H4 (cell line): Measurements from ENCODE around the gene COL20A1. TPM values are rescaled to one million over a fixed set of nuclear protein-coding genes. Genes with fewer than 3 reads are reported as not detected.
A peak's percentile ranks its signal among the peaks of the same experiment; 100 is the strongest.

ENCODE experiments used
- DNase-seq: peaks from one replicate; pipeline ENCODE4 v3.0.0-alpha.2; 2015; ENCODE audit warnings: low spot score
- total RNA-seq: library from RNA; depleted of rRNA; stranded (reverse); fragments of >200 nt; shearing (Covaris generic); gene quantifications from 2 replicates; pipeline ENCODE4 v1.2.3, GENCODE V29; 2014

The COL20A1 gene
- total RNA-seq, 1 experiment from 2014 or later = 0.27 TPM

DNA sequence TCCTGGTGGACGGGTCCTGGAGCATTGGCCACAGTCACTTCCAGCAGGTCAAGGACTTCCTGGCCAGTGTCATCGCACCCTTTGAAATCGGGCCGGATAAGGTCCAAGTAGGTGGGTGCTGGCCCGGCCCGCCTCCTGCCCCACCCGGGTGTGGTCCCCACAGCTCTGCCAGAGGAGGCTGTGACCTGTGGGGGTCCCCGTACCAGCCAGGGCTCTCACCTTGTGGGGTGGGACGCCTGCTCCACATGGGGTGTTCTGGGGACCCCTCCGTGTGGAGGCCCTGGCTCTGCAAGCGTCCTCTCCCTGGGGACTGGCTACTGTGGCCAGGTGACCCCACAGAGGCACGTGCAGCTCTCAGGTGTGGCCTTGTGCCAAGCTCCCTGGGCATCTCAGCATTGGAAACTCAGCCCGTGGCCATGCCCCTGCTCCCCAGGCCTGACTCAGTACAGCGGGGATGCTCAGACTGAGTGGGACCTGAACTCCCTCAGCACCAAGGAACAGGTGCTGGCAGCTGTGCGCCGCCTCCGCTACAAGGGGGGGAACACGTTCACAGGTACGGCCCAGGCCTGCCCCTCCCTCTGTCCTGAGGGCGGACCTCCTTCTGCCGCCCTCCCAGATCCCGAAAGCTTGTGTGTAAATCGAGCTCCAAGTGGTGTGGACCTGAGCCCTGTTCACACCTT, 14.7 kb downstream of the COL20A1 start:
- no peak for DNase-seq

GRCh38 chr20:63308218-63308911, 15.4 kb downstream of the COL20A1 start:
- no peak for DNase-seq

DNA sequence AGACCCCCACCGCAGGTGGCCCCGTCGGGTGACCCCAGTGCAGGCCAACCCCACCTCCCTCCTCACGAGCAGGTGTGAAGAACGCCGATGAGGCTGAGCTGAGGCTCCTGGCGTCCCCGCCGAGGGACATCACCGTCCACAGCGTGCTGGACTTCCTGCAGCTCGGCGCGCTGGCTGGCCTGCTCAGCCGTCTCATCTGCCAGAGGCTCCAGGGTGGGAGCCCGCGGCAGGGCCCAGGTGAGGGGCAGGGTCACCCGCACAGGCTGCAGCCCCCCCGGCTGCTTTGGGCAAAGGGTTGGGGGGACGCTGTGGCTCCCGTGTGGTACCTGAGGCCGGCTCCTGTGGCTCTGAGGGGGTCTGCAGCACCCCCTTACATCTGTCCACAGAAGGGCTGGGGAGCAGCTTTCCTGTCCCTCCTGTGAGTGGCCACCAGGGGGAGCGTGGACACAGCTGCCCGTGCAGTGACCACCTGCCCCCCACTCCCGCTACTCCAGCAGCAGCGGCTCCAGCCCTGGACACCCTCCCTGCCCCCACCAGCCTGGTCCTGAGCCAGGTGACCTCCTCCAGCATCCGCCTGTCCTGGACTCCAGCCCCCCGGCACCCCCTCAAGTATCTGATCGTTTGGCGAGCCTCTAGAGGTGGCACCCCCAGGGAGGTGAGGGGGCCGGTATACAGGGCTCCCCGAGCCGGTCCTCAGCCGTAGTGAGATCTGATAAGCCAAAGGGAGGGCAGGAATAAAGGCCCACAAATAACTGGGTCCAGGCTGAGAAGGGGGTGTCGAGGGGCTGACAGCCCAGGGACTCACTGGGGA, 16.5 kb downstream of the COL20A1 start:
- peak; percentile 27 for DNase-seq

DNA sequence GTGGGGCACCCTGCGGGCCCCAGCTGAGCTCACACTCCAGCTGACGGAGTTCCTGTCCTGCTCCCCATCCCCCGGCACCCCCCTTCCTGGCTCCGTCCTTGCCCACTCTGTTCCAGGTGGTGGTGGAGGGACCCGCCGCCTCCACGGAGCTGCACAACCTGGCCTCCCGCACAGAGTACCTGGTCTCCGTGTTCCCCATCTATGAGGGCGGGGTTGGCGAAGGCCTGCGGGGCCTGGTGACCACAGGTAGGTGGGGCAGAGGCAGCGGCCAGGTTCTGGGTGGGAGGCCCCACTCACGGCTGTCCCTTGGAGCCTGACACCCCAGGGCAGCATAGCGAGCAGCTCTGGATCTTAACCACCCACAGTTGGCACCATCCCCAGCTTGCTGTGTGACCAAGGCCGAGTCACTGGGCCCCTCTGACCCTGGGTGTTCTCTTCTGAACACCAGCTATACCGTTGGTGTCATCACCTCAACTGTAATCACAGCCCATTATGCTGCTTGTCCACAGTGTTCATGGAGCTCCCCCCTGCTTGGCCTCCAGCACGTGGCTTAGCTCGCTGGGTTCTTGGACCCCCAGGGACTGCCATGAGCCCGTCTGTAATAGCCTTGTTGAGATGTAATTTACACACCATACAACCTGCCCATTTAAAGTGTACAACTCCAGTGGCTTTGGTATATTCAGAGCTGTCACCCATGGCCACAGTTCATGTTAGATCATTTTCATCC, 17.4 kb downstream of the COL20A1 start:
- no peak for DNase-seq

- DNase-seq = no peak
Measured at GRCh38 chr20:63311186-63311832, 18.3 kb downstream of the COL20A1 start.

DNA sequence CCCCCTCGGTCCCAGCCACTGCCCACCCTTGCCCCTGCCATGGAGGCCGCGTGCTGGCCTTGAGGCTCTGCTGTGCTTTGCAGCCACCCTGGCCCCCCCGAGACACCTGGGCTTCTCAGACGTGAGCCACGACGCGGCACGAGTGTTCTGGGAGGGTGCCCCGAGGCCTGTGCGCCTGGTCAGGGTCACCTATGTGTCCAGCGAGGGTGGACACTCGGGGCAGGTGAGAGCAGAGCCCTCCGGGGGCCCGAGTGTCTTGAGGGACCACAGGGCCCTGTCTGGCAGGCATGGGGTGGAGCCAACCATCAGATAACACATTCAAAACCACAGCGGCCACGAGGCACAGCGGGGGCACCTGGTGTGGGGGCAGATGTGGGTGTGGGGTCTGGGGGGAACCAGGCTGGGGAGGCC, 18.9 kb downstream of the COL20A1 start:
- DNase-seq = no peak

- no peak for DNase-seq
Measured at GRCh38 chr20:63312273-63312672, 19.3 kb downstream of the COL20A1 start.

- no peak for DNase-seq
Measured at GRCh38 chr20:63312690-63313348, 19.8 kb downstream of the COL20A1 start.

GRCh38 chr20:63313349-63314014, 20.5 kb downstream of the COL20A1 start:
- no peak for DNase-seq

GRCh38 chr20:63314015-63314471, 21.1 kb downstream of the COL20A1 start:
- DNase-seq = no peak

GRCh38 chr20:63314566-63315239, 21.7 kb downstream of the COL20A1 start:
- no peak for DNase-seq

GRCh38 chr20:63315240-63315689, 22.3 kb downstream of the COL20A1 start:
- DNase-seq = no peak

DNA sequence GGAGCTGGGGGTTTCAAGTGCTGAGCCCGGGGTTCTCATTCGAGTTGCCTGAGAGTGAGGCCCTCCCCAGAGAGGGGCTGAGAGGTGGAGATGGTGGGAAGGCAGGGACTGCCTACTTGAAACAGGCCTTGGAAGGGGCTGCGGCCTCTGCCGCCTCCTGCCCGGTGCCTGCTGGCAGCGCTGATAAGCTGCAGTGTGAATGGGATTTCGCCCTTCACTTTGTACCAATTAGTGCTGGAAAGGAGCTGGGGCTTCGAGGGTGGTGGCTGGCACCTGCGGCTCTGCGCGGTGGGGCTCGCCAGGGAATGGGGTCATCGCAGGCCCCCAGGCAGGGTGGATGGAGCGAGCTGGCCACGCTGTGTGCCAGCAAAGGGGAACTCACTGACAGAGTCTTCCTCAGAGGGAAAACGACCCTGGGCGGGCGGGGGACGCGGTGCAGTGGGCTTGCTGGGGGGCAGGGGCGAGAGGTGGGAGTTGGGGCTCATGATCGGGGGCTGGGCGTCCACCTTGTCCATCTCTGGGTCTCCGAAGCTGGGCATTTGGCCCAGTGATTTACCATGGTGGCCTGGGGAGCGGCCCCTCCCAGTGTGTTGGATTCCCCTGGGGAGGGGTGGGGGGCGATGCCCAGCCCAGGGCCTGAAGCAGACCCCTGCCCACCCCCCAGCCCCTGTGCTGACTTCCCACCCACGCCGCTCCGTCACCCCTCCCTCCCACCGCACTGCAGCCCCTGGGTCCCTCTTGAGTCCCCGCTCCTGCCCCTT, 22.9 kb downstream of the COL20A1 start:
- DNase-seq = no peak

GRCh38 chr20:63316502-63316921, 23.5 kb downstream of the COL20A1 start:
- no peak for DNase-seq

GRCh38 chr20:63317061-63317460, 24.1 kb downstream of the COL20A1 start:
- no peak for DNase-seq

- DNase-seq = no peak
Measured at GRCh38 chr20:63317601-63318291, 24.8 kb downstream of the COL20A1 start.

- no peak for DNase-seq
Measured at GRCh38 chr20:63318391-63319163, 25.6 kb downstream of the COL20A1 start.
